Uterus (tissue), 2 donors: Measurements from ENCODE around the gene P2RY2.

Source experiments
- CTCF ChIP-seq, 4 experiments: fragments of 200-600 bp in 2 of 4; fragments of 450-650 bp in 2 of 4; sonication (generic) in 2 of 4; IDR thresholded peaks; one replicate each; pipeline ENCODE4 v1.5.1; 2016 to 2019; ENCODE audit warnings: antibody characterized with exemption in 4 of 4, mild to moderate bottlenecking in 2 of 4, moderate library complexity in 1 of 4
- POLR2A ChIP-seq, 2 donors: fragments of 450-650 bp; IDR thresholded peaks; one replicate each; pipeline ENCODE4 v1.6.1; 2016; ENCODE audit warnings: antibody characterized with exemption in 2 of 2, mild to moderate bottlenecking in 1 of 2, moderate library complexity in 1 of 2

DNA sequence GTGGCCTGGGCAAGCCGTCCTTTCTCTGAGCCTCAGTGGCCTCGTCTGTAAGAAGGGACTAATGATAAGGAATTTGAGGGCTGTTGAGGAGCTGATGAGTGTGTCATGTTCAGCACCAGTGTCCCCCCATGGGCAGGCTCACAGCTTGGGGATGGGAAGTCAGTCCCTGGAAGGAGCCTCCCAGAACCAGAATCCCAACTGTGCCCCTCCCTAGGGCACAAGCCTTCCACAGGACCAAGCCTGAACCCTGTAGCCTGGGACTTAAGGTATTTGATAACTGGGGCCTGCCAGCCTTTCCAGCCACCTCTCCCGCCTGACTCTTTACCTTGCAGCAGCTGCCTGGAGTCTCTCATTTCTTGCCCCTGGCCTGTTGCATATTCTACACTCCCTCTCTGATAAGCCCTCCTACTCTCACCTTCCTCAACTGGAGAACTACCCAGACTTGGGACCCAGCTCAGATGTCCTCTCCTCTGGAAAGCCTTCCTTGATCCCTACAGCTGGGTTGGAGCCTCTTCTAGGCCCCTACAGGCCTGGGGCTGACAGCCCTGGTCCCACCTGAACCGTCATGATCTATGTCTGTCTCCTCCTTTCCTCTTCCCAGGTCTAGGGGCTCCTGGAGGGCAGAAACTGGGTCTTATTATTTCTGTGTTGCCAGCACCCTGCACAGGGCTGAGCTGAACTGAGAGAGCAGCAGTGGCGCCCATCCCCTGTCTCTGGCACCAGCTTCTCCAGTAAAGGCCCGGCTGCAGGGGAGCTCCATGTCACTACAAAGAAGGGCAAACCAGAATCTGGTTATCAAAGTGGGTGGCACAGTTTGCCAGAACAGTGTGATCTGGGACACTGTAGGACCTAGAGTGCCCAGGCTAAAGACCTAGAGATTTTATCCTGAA, 1.6 kb downstream of the P2RY2 start:
- TF ChIP-seq POLR2A (IDR thresholded peaks at IDR 0.05) (no peak), CTCF (IDR thresholded peaks at IDR 0.05) (no peak)
